Chondrocyte (in vitro differentiated cells): ENCODE results near the gene OGFOD1. TPM values are rescaled to one million over a fixed set of nuclear protein-coding genes. Genes with fewer than 3 reads are reported as not detected.
A peak's percentile ranks its signal among the peaks of the same experiment; 100 is the strongest.

Source experiments
- DNase-seq: peaks from one replicate; pipeline ENCODE4 v3.0.0; 2021; ENCODE audit warnings: mixed read lengths, low spot score
- H3K27ac Mint-ChIP-seq: one replicate; pipeline ENCODE4 v1.8.0; 2021; ENCODE audit warnings: mild to moderate bottlenecking, moderate library complexity, mixed read lengths; ENCODE audit not compliant: unreplicated experiment
- H3K27me3 Mint-ChIP-seq: 2 replicates; pipeline ENCODE4 v1.8.0; 2021; ENCODE audit warnings: low read depth, mixed read lengths
- H3K36me3 Mint-ChIP-seq: 2 replicates; pipeline ENCODE4 v1.8.0; 2021; ENCODE audit warnings: low read depth, mixed read lengths
- H3K4me1 Mint-ChIP-seq: 2 replicates; pipeline ENCODE4 v1.8.0; 2021; ENCODE audit warnings: low read depth, mild to moderate bottlenecking, mixed read lengths
- H3K4me3 Mint-ChIP-seq: one replicate; pipeline ENCODE4 v1.8.0; 2021; ENCODE audit warnings: mild to moderate bottlenecking, moderate library complexity, mixed read lengths; ENCODE audit not compliant: unreplicated experiment
- H3K9me3 Mint-ChIP-seq: 2 replicates; pipeline ENCODE4 v1.8.0; 2021; ENCODE audit warnings: low read depth, mixed read lengths
- total RNA-seq: library from RNA; stranded (reverse); gene quantifications from 3 replicates; pipeline ENCODE4 v1.2.1, GENCODE V29; 2021
- TF ChIP-seq, protein P1 (sequence below): fragments of 200-600 bp; sonication (generic); IDR thresholded peaks from 2 replicates; pipeline ENCODE4 v1.5.0; 2021; ENCODE audit warnings: antibody characterized with exemption, mild to moderate bottlenecking, moderate library complexity

OGFOD1 gene
- total RNA-seq, 1 donor from 2014 or later: 62.6 TPM

DNA sequence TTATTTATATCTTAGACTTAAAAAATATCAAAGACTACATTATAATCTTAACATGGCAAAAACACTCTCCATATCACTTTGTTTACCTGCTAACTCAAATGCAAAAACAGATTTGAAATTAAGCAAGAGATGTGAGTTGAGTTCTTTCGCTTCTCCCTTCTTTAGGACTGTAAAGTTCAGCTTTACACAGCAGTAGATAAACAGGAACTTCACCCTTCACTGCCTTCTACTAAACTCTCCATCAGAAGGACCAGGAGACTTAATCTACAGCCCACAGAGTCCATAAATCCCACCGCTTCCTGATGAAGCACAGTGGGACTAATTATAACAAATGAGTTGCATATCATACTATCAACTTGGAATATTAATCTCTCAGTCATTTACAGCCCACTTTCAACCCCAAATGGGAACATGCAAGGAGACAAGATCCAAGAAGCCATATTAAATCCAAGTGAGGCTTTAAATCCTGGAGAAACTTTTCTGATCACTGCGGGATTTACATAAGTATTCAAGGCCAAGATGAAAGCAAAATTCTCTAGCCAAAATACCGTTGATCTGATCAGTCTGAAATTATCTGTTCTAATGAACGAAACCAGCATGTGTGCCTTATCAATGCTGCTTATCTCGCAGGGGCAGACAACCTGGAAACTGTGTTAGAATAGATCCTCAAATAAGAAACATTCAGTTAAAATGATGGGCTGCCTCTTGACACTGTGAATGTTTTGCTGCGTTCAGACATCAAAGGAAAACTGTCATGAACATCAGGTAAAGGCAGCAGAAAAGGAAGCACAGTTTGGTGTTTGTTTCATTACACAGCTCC, 27.6 kb upstream of the OGFOD1 start:
- Mint-ChIP-seq H3K4me1 (peaks cover 46% of the 10 kb centered on the region), H3K27me3 (no peaks in the 10 kb centered on the region), H3K27ac (peak overlapping the region; percentile 95), H3K4me3 (peak overlapping the region; percentile 96), H3K36me3 (no peaks in the 10 kb centered on the region), H3K9me3 (no peaks in the 10 kb centered on the region)
- no peak for DNase-seq
- TF ChIP-seq, protein P1, sequence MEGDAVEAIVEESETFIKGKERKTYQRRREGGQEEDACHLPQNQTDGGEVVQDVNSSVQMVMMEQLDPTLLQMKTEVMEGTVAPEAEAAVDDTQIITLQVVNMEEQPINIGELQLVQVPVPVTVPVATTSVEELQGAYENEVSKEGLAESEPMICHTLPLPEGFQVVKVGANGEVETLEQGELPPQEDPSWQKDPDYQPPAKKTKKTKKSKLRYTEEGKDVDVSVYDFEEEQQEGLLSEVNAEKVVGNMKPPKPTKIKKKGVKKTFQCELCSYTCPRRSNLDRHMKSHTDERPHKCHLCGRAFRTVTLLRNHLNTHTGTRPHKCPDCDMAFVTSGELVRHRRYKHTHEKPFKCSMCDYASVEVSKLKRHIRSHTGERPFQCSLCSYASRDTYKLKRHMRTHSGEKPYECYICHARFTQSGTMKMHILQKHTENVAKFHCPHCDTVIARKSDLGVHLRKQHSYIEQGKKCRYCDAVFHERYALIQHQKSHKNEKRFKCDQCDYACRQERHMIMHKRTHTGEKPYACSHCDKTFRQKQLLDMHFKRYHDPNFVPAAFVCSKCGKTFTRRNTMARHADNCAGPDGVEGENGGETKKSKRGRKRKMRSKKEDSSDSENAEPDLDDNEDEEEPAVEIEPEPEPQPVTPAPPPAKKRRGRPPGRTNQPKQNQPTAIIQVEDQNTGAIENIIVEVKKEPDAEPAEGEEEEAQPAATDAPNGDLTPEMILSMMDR: no peak

DNA sequence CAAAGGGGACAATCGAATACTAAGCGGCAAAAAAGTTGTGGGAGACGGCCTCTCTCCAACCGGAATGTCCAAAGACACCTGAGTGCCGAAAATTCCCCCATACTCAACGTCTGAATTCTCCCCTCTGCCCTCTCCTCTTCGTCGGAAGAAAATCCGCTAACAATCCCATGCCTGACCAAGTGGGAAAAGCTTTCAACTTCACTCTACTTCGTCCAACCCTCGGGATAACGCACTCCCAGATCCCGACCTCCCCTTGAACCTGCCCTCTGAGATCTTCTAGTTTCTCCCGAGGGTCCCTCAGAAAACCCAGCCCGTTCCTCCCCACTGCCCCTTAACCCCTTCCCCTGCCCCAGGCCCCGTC, 27.0 kb upstream of the OGFOD1 start:
- no peak for DNase-seq

DNA sequence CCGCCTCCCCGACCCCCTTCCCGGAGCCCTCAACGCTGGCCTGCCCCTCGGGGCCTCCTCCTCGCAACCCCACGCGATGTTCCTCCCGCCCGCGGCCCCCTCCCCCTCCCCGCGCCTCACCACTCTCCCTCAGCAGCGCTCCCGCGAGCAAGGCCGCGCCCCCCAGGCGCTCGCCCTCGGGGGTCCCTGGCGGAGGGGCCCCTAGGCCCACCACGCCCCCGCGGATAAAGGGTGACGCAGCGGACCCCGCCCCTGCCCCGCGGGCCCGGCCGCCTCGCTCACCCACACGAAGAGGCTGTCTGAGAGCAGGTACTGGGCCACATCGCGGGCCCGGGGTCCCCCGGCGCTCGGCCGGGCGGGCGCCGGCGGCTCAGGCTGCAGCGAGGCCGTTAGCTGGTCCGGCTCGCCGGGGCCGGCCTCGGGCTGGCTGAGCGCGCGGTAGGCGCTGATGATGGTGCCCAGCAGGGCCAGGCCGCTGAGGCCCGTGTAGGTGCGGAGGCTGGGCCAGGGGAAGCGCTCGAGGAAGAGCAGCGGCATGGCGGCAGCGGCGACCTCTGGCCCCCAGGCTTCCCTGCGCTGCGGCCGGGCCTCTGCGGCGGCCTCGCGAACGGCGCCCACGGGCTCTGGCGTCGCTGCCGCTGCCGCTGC, 26.4 kb upstream of the OGFOD1 start:
- TF ChIP-seq, protein P1: no peak
- no peaks in the 10 kb centered on the region for H3K27me3 Mint-ChIP-seq
- no peaks in the 10 kb centered on the region for H3K36me3 Mint-ChIP-seq
- peak overlapping the region; percentile 95 for H3K27ac Mint-ChIP-seq
- peak overlapping the region; percentile 96 for H3K4me3 Mint-ChIP-seq
- H3K9me3 Mint-ChIP-seq: no peaks in the 10 kb centered on the region
- peaks cover 42% of the 10 kb centered on the region for H3K4me1 Mint-ChIP-seq
- DNase-seq: no peak

More for the DNA sequence above, 27.0 kb upstream of the OGFOD1 start:
- peaks cover 43% of the 10 kb centered on the region for H3K4me1 Mint-ChIP-seq
- H3K9me3 Mint-ChIP-seq: no peaks in the 10 kb centered on the region
- no peaks in the 10 kb centered on the region for H3K27me3 Mint-ChIP-seq
- H3K27ac Mint-ChIP-seq: peak overlapping the region; percentile 95
- TF ChIP-seq, protein P1: no peak
- peak overlapping the region; percentile 96 for H3K4me3 Mint-ChIP-seq
- H3K36me3 Mint-ChIP-seq: no peaks in the 10 kb centered on the region

DNA sequence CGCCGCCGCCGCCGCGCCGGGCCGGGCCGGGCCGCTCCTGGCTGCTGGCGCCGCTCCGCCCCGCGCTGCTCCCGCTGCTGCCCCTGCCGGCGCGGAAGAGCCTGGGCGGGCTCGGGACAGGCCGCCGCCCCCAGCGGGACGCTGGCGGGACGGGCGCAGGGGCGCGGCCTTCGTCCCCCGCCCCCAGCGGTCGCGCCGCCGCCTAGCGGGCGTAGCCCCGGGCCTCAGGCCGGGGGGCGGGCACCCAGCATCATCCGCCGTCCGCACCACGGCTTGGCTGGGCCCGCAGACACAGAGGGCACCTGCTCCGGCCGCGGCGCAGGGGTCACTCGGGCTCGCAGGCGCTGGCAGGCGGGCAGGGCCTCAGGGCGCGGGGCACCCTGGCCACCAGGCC, 25.9 kb upstream of the OGFOD1 start, which contains the start of gene AMFR:
TSS of gene AMFR (minus strand) at position 107 of the 394 bp plus-strand sequence. CDS start 218 bp downstream, outside the sequence.
- Mint-ChIP-seq H3K27ac (peak within 1 kb of the TSS; percentile 95), H3K36me3 (no peaks in the 10 kb centered on the region), H3K9me3 (no peaks in the 10 kb centered on the region), H3K4me3 (peak within 1 kb of the TSS; percentile 96), H3K4me1 (peaks cover 38% of the 10 kb centered on the region), H3K27me3 (no peaks in the 10 kb centered on the region)
- no peak for DNase-seq
- TF ChIP-seq, protein P1: peak; percentile 67

DNA sequence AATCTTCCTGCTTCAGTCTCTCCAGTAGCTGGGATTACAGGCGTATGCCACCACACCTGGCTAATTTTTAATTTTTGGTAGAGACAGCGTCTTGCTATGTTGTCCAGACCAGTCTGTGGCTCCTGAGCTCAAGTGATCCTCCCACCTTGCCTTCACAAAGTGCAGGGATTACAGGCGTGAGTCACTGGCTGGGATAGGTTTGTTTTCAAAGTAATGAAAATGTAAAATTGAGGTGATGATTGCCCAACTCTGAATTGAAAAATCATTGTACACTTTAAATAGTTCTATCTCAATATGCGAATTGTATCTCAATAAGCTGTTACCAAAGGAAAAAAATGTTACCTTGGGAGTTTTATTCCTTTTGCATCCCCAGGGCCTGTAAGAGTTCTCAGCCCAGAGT, 24.8 kb upstream of the OGFOD1 start:
- Mint-ChIP-seq H3K4me1 (peaks cover 33% of the 10 kb centered on the region), H3K27ac (no peak overlapping the region), H3K9me3 (no peaks in the 10 kb centered on the region), H3K4me3 (peak overlapping the region; percentile 5), H3K27me3 (no peaks in the 10 kb centered on the region), H3K36me3 (peaks cover 5% of the 10 kb centered on the region)
- TF ChIP-seq, protein P1: no peak
- DNase-seq: no peak
